Endothelial cell of umbilical vein (primary cell): ENCODE measurements around the gene TNKS1BP1. TPM values are rescaled to one million over a fixed set of nuclear protein-coding genes. Genes with fewer than 3 reads are reported as not detected.

ENCODE experiments used
- BruUV-seq: library from RNA; stranded (reverse); fragments of 400-500 nt; replicated peaks from 2 replicates; lab custom pipeline; 2021; lab: Mats Ljungman, UMichigan
- CTCF ChIA-PET: fragments of 300-600, 350-600 bp; sonication (Branson Sonifier 250); formaldehyde crosslinking; loops from one replicate; lab custom pipeline; 2021; ENCODE audit warnings: antibody characterized with exemption, inconsistent platforms; lab: Charles Lee
- POLR2A ChIA-PET: fragments of 300-600, 350-600 bp; sonication (Branson Sonifier 250); formaldehyde crosslinking; loops from one replicate; lab custom pipeline; 2021; ENCODE audit warnings: antibody characterized with exemption, inconsistent platforms; lab: Charles Lee
- DNase-seq: peaks from one replicate; pipeline ENCODE4 v3.0.0-alpha.2; 2011; ENCODE audit warnings: low read depth, low spot score
- FAIRE-seq: peaks from 2 replicates; lab custom pipeline; 2011; peaks lifted over from hg19 to GRCh38; lab: Jason Lieb, UNC
- H2AFZ ChIP-seq: 2 replicates; pipeline ENCODE4 v1.6.0; 2012; ENCODE audit warnings: low read depth, low read length, control low read depth, inconsistent platforms
- H3K27ac ChIP-seq: 2 replicates; pipeline ENCODE4 v1.5.1; 2011; ENCODE audit warnings: low read depth, mild to moderate bottlenecking, control low read depth, low read length, moderate library complexity; ENCODE audit not compliant: insufficient read depth
- H3K27me3 ChIP-seq, 2 experiments: 2 replicates each; pipeline versions ENCODE4 v1.6.0 to v1.6.1; 2011; ENCODE audit warnings: low read length in 2 of 2, mixed read lengths in 1 of 2; ENCODE audit not compliant: control insufficient read depth in 2 of 2, insufficient read depth in 2 of 2
- H3K36me3 ChIP-seq, 2 experiments: 2 replicates in 1 of 2; 3 replicates in 1 of 2; pipeline ENCODE4 v1.5.1; 2011; ENCODE audit warnings: low read length in 2 of 2, mild to moderate bottlenecking in 1 of 2, moderate library complexity in 1 of 2; ENCODE audit not compliant: control insufficient read depth in 2 of 2, insufficient read depth in 2 of 2; ENCODE audit errors: extremely low read depth in 1 of 2
- H3K4me1 ChIP-seq: 3 replicates; pipeline ENCODE4 v1.5.1; 2011; ENCODE audit warnings: mild to moderate bottlenecking, low read length; ENCODE audit not compliant: control insufficient read depth, insufficient read depth; ENCODE audit errors: extremely low read depth
- H3K4me2 ChIP-seq: 2 replicates; pipeline ENCODE4 v1.6.1; 2011; ENCODE audit warnings: low read length, control low read depth, mixed read lengths; ENCODE audit not compliant: insufficient read depth
- H3K4me3 ChIP-seq, 3 experiments: fragments of 200-600 bp in 1 of 3; sonication (generic), shearing (Covaris generic) in 1 of 3; replicated peaks in 1 of 3; 2 replicates each; pipeline ENCODE4 v1.5.1; 2011 to 2016; ENCODE audit warnings: control low read depth in 3 of 3, low read length in 3 of 3, mild to moderate bottlenecking in 2 of 3, inconsistent platforms in 1 of 3, low read depth in 1 of 3, moderate library complexity in 1 of 3; ENCODE audit not compliant: insufficient read depth in 1 of 3
- H3K79me2 ChIP-seq: 2 replicates; pipeline ENCODE4 v1.6.0; 2012; ENCODE audit warnings: low read length, inconsistent platforms; ENCODE audit not compliant: control insufficient read depth, insufficient read depth
- H3K9ac ChIP-seq: replicated peaks from 2 replicates; pipeline ENCODE3; 2011; ENCODE audit warnings: low read length, control low read depth; ENCODE audit not compliant: insufficient read depth; ENCODE audit errors: extremely low read depth
- H3K9me1 ChIP-seq: replicated peaks from 3 replicates; pipeline ENCODE4 v1.6.0; 2011; ENCODE audit warnings: mild to moderate bottlenecking, low read length; ENCODE audit not compliant: control insufficient read depth, insufficient read depth; ENCODE audit errors: extremely low read depth
- H3K9me3 ChIP-seq: replicated peaks from 2 replicates; pipeline ENCODE4 v1.5.1; 2012; ENCODE audit warnings: low read length, inconsistent platforms; ENCODE audit not compliant: control insufficient read depth, insufficient read depth
- H4K20me1 ChIP-seq: replicated peaks from 2 replicates; pipeline ENCODE3; 2011; ENCODE audit warnings: mild to moderate bottlenecking, low read length; ENCODE audit not compliant: control insufficient read depth, insufficient read depth; ENCODE audit errors: extremely low read depth
- CTCF ChIP-seq, 2 donors: IDR thresholded peaks; 1 replicate in 1 of 2; 2 replicates in 1 of 2; pipeline ENCODE4 v1.5.1; 2011; ENCODE audit warnings: low read length in 2 of 2, mild to moderate bottlenecking in 2 of 2, moderate library complexity in 2 of 2, control low read depth in 1 of 2, inconsistent platforms in 1 of 2, low read depth in 1 of 2; ENCODE audit not compliant: insufficient read depth in 1 of 2; ENCODE audit errors: extremely low read depth in 1 of 2
- EZH2 ChIP-seq: IDR thresholded peaks from 2 replicates; pipeline ENCODE4 v1.6.1; 2012; ENCODE audit warnings: borderline replicate concordance, low read depth, mild to moderate bottlenecking, moderate library complexity, low read length, inconsistent platforms; ENCODE audit not compliant: severe bottlenecking
- FOS ChIP-seq: IDR thresholded peaks from 2 replicates; pipeline ENCODE4 v1.6.1; 2011; ENCODE audit warnings: mild to moderate bottlenecking, low read length, moderate library complexity, borderline replicate concordance; ENCODE audit not compliant: insufficient read depth
- GATA2 ChIP-seq: IDR thresholded peaks from 2 replicates; pipeline ENCODE4 v1.7.0; 2011; ENCODE audit warnings: low read depth, mild to moderate bottlenecking, moderate library complexity, mixed read lengths, low read length; ENCODE audit not compliant: insufficient read length, insufficient read depth
- JUN ChIP-seq: IDR thresholded peaks from 2 replicates; pipeline ENCODE4 v1.6.1; 2011; ENCODE audit warnings: borderline replicate concordance, low read depth; ENCODE audit not compliant: insufficient read length, insufficient read depth
- MAX ChIP-seq: IDR thresholded peaks from 2 replicates; pipeline ENCODE4 v1.6.1; 2011; ENCODE audit not compliant: insufficient read depth, insufficient read length
- POLR2A ChIP-seq: IDR thresholded peaks from 2 replicates; pipeline ENCODE4 v1.6.1; 2012; ENCODE audit warnings: low read depth, mild to moderate bottlenecking, control low read depth, low read length
- POLR2AphosphoS5 ChIP-seq: IDR thresholded peaks from 2 replicates; pipeline ENCODE4 v1.6.1; 2012; ENCODE audit warnings: low read depth, mild to moderate bottlenecking, control low read depth, low read length, moderate library complexity; ENCODE audit not compliant: insufficient read depth
- dilution Hi-C: fragments of 300-500 bp; cut with MboI; formaldehyde crosslinking; loops from one replicate; pipeline ENCODE4 v1.15.0; 2019; ENCODE audit warnings: low sequenced_read_pairs; ENCODE audit not compliant: extremely low pct_ligation_motif_present
- intact Hi-C: fragments of 100-400 bp; cut with micrococcal nuclease; formaldehyde crosslinking; loops from one replicate; pipeline ENCODE4 v1.10.0; 2022
- polyA plus RNA-seq, 4 experiments: library from polyadenylated mRNA; depleted of rRNA in 3 of 4; stranded (reverse) in 3 of 4; unstranded in 1 of 4; fragments of >200 nt; gene quantifications; 2 replicates each; pipeline versions ENCODE4 v1.2.1 to v1.2.3, GENCODE V29; 2011 to 2012; ENCODE audit warnings: missing spikeins in 1 of 4
- total RNA-seq: library from RNA; stranded (reverse); gene quantifications from 2 replicates; pipeline ENCODE4 v1.2.3, GENCODE V29; 2021

TNKS1BP1 gene
- total and polyA plus RNA-seq, 2 donors (not counting 3 experiments of a cell fraction or from before 2014, with no cell fraction given), result 54.6 to 111 TPM

GRCh38 chr11:57339328-57339727 lies 14.6 kb upstream of the TNKS1BP1 start:
- peaks cover 14% of the 10 kb centered on the region for H3K4me1 ChIP-seq
- POLR2A ChIA-PET, result no interaction called here
- no peak for DNase-seq
- no peaks in the 10 kb centered on the region for H3K9me3 ChIP-seq
- CTCF ChIA-PET, result interaction anchor here (1.2 to 1.6 kb wide), 3 partner anchors 90 to 208 kb away, joined by 3 to 12 read pairs (median 6); no protein-coding TSS in a partner anchor
- H3K4me2 ChIP-seq, result no peak overlapping the region
- H3K36me3 ChIP-seq, result no peaks in the 10 kb centered on the region
- no peaks in the 10 kb centered on the region for H3K9me1 ChIP-seq
- H3K9ac ChIP-seq, result no peak overlapping the region
- no peak overlapping the region for H2AFZ ChIP-seq
- TF ChIP-seq POLR2AphosphoS5, result no peak
- TF ChIP-seq FOS, result no peak
- no peak for TF ChIP-seq JUN
- TF ChIP-seq CTCF (IDR thresholded peaks at IDR 0.05; ENCODE audit: extremely low read depth in 1 of 2, insufficient read depth in 1 of 2, low read depth in 1 of 2, low read length in 2 of 2), result no peak
- peaks cover 11% of the 10 kb centered on the region for H3K79me2 ChIP-seq
- no TSS peak for BruUV-seq
- intact Hi-C loops, result loop anchor here (5.0 kb wide), 1 partner anchor 328 kb away; the partner anchor contains the start of gene ZDHHC5
- dilution Hi-C loops, result no loop called here
- H3K27ac ChIP-seq, result no peak overlapping the region
- peaks cover 4 to 9% of the 10 kb centered on the region in 2 experiments for H3K27me3 ChIP-seq
- H4K20me1 ChIP-seq, result no peaks in the 10 kb centered on the region
- H3K4me3 ChIP-seq, result no peak overlapping the region
- no peak for FAIRE-seq

- no peak for TF ChIP-seq CTCF (IDR thresholded peaks at IDR 0.05; ENCODE audit: extremely low read depth in 1 of 2, insufficient read depth in 1 of 2, low read depth in 1 of 2, low read length in 2 of 2)
- no peak for TF ChIP-seq POLR2A
- TF ChIP-seq GATA2, result no peak
- no peak for TF ChIP-seq MAX
- TF ChIP-seq EZH2, result no peak
- TF ChIP-seq POLR2AphosphoS5, result no peak
- TF ChIP-seq FOS, result no peak
- peaks cover 23% of the 10 kb centered on the region for H3K79me2 ChIP-seq
- no peak within 1 kb of the TSS for H3K27ac ChIP-seq
- ChIA-PET POLR2A (no interaction called here), CTCF (interaction anchor here (0.9 to 1.6 kb wide), 4 partner anchors 12 to 207 kb away, joined by 3 to 12 read pairs (median 4); no protein-coding TSS in a partner anchor)
- BruUV-seq, result no TSS peak
- no peak within 1 kb of the TSS for H3K4me3 ChIP-seq
- no peak within 1 kb of the TSS for H2AFZ ChIP-seq
- H3K4me1 ChIP-seq, result peaks cover 17% of the 10 kb centered on the region
- no peak within 1 kb of the TSS for H3K9ac ChIP-seq
- no peaks in the 10 kb centered on the region for H3K9me3 ChIP-seq
- DNase-seq (no peak), FAIRE-seq (no peak)
- intact Hi-C loops (loop anchor here (5.0 kb wide), 1 partner anchor 329 kb away; the partner anchor contains the start of gene ZDHHC5), dilution Hi-C loops (no loop called here)
- no peaks in the 10 kb centered on the region for H4K20me1 ChIP-seq
- peaks cover 0 to 3% of the 10 kb centered on the region in 2 experiments for H3K36me3 ChIP-seq
- H3K27me3 ChIP-seq, result peaks cover 4 to 9% of the 10 kb centered on the region in 2 experiments
- H3K9me1 ChIP-seq, result no peaks in the 10 kb centered on the region
- H3K4me2 ChIP-seq, result no peak within 1 kb of the TSS
These were observed 13.4 kb upstream of the TNKS1BP1 start, which contains the start of gene P2RX3 for GRCh38 chr11:57338142-57338541. P2RX3 (plus strand) TSS chr11:57338352; CDS start chr11:57338551, 199 bp downstream.
